HG02571 (cell line): Measurements from ENCODE around the gene TRAF3IP1.
"Not testable (repeated sequence)": the region's sequence is repeated elsewhere in the genome, so short reads cannot be mapped to it uniquely, and the experiment has no call there.

Experiments used
- ATAC-seq: cut with Tn5 transposase; IDR thresholded peaks from one replicate; pipeline ENCODE4 v1.9.1; 2021; ENCODE audit warnings: mild to moderate bottlenecking, moderate library complexity; ENCODE audit not compliant: unreplicated experiment

TRAF3IP1 gene

DNA sequence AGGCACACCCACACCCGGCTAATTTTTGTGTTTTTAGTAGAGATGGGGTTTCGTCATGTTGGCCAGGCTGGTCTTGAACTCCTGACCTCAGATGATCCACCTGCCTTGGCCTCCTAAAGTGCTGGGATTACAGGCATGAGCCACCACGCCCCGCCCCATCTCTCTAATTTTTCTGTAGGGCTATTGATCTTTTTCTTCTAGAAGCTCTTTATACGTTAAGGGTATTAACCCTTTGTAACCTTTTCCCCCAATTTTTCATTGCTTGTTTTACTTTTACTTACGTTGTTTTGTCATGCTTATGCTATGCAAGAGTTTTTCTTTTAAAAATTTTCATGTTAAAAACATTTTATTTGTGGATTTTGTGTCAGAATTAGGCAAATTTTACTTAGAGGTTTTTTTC lies 121.9 kb downstream of the TRAF3IP1 start:
- ATAC-seq: not testable (repeated sequence)

DNA sequence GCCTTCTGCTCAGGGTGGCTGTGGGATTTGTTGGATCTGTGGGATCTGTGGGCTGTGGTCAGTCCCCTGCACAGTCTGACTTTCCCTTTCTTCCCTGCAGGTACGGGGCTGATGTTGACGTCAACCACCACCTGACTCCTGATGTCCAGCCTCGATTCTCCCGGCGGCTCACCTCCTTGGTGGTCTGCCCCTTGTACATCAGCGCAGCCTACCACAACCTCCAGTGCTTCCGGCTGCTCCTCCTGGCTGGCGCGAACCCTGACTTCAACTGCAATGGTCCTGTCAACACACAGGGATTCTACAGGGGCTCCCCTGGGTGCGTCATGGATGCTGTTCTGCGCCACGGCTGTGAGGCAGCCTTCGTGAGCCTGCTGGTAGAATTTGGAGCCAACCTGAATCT lies 123.9 kb downstream of the TRAF3IP1 start:
- no peak for ATAC-seq

- ATAC-seq: no peak
These were observed 125.3 kb downstream of the TRAF3IP1 start for GRCh38 chr2:238445409-238446190.

- ATAC-seq: no peak
These were observed 126.1 kb downstream of the TRAF3IP1 start for GRCh38 chr2:238446371-238446770.

DNA sequence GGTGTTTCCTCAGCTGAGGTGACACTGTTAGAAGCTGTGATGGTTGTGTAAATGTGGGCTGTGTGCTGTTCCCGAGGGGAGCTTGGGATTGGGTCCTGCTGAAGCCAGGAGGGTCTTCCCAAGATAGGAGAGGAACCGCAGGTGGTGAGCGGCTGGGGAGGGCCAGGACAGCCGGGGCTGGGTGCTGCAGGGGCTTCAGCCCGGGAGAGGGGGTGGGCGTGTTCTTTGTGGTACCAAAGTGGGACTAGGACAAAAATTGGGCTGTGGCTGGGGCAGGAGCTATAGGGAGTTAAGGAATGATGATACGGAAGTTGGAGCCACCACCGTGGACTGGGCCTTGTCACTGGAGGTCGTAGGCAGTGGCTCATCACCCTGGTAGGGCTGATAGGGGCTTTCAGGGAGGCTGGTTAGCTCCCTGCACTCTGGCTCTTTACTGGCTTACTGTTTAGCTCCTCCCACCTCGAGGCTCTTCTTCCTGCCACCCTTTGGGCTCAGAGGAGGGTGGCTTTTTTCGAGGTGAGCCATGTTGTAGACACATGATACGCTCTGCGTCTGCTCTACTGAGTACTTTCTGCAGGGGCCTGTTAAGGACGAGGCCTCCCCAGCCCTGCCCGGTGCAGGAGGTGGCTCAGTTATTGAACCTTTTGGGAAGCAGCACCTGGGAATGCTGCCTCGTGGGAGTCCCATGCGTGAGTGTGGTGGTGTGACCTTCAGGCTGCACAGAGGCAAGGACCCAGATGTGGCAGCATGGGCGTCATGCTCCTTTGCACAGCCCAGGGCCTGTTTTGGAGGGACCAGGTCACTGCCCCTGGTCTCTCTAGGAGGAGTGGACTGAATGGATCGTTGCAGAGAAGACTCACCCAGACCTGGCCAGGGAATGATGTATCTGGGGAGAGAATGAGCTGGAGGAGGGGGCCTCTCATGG lies 128.0 kb downstream of the TRAF3IP1 start:
- ATAC-seq: no peak

GRCh38 chr2:238449241-238449640 lies 128.9 kb downstream of the TRAF3IP1 start:
- ATAC-seq: no peak

DNA sequence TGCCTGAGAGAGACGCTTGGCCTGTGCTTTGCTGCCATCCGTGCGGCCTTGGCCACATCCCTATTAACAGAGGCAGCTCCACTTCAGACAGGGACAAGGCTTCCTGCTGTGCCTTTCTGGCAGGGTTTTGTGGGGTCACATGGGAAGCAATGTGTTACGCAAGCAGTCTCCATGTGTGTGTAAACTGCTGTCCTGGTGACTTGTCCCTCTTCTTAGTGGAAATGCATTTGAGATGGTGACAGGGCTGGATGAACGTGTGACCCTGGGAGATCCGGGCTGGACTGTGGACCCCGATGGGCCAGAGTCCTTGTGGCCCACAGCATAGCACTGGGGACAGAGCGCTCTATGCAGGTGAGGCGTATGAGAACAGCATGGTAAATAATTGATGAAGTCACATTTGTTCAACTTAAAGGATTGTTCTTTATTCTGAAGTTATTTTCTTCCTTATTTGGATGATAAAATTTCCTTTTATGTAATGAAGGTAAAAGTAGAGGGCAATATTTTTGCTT lies 129.6 kb downstream of the TRAF3IP1 start:
- ATAC-seq: no peak

- ATAC-seq: no peak
These were observed 130.1 kb downstream of the TRAF3IP1 start for GRCh38 chr2:238450440-238450861.
